PC-3 (cell line): Measurements from ENCODE around the gene DLL4. TPM values are rescaled to one million over a fixed set of nuclear protein-coding genes. Genes with fewer than 3 reads are reported as not detected.

ENCODE experiments used
- ATAC-seq: fragments of 200-7000 bp; cut with Tn5 transposase; 2 replicates; pipeline ENCODE4 v1.9.1; 2020; ENCODE audit warnings: mild to moderate bottlenecking, moderate library complexity
- BruUV-seq: library from RNA; stranded (reverse); fragments of 400-500 nt; replicated peaks from 2 replicates; lab custom pipeline; 2021; lab: Mats Ljungman, UMichigan
- CTCF ChIA-PET: fragments of 300-600 bp; sonication (Branson Sonifier 250); formaldehyde crosslinking; loops from one replicate; lab custom pipeline; 2022; ENCODE audit warnings: antibody characterized with exemption; lab: Charles Lee
- POLR2A ChIA-PET: fragments of 300-600 bp; sonication (Branson Sonifier 250); formaldehyde crosslinking; loops from one replicate; lab custom pipeline; 2022; ENCODE audit warnings: antibody characterized with exemption; ENCODE audit not compliant: unreplicated experiment; lab: Charles Lee
- DNase-seq: peaks from one replicate; pipeline ENCODE4 v3.0.0-alpha.2; 2015
- H2AFZ ChIP-seq: fragments of 300-600 bp; sonication (generic); 2 replicates; pipeline ENCODE4 v1.6.0; 2016; ENCODE audit warnings: antibody characterized with exemption, low read length
- H3F3A ChIP-seq: fragments of 300-600 bp; sonication (generic); one replicate; pipeline ENCODE4 v1.6.0; 2017; ENCODE audit warnings: antibody characterized with exemption, low read length, control low read depth, mild to moderate bottlenecking; ENCODE audit not compliant: unreplicated experiment
- H3K27ac ChIP-seq: fragments of 300-600 bp; sonication (generic); 2 replicates; pipeline ENCODE4 v1.5.1; 2016; ENCODE audit warnings: mild to moderate bottlenecking, low read length
- H3K27me3 ChIP-seq: fragments of 300-600 bp; sonication (generic); 2 replicates; pipeline ENCODE4 v1.6.1; 2016; ENCODE audit warnings: low read length, mixed read lengths
- H3K36me3 ChIP-seq: fragments of 300-600 bp; sonication (generic); 2 replicates; pipeline ENCODE4 v1.6.1; 2016; ENCODE audit warnings: low read depth, mixed run types, low read length, mixed read lengths
- H3K4me1 ChIP-seq: fragments of 300-600 bp; sonication (generic); 2 replicates; pipeline ENCODE4 v1.5.1; 2016; ENCODE audit warnings: low read length; ENCODE audit not compliant: insufficient read depth
- H3K4me2 ChIP-seq: fragments of 300-600 bp; sonication (generic); 2 replicates; pipeline ENCODE4 v1.6.0; 2016; ENCODE audit warnings: low read length
- H3K4me3 ChIP-seq: fragments of 300-600 bp; sonication (generic); 2 replicates; pipeline ENCODE4 v1.5.1; 2016; ENCODE audit warnings: mild to moderate bottlenecking, low read length, mixed read lengths
- H3K79me2 ChIP-seq: fragments of 300-600 bp; sonication (generic); 2 replicates; pipeline ENCODE4 v1.6.1; 2017; ENCODE audit warnings: low read length, mixed read lengths
- H3K9ac ChIP-seq: fragments of 300-600 bp; sonication (generic); 2 replicates; pipeline ENCODE4 v1.6.0; 2016; ENCODE audit warnings: mild to moderate bottlenecking, low read length
- H3K9me2 ChIP-seq: fragments of 300-600 bp; sonication (generic); replicated peaks from 2 replicates; pipeline ENCODE4 v1.6.1; 2016; ENCODE audit warnings: mixed run types, low read length, mixed read lengths
- H3K9me3 ChIP-seq: fragments of 300-600 bp; sonication (generic); 2 replicates; pipeline ENCODE4 v1.6.1; 2016; ENCODE audit warnings: low read length, mixed read lengths
- H4K20me1 ChIP-seq: fragments of 300-600 bp; sonication (generic); 2 replicates; pipeline ENCODE4 v1.6.1; 2016; ENCODE audit warnings: low read length, mixed read lengths
- EZH2 ChIP-seq: fragments of 300-600 bp; sonication (generic); IDR thresholded peaks from one replicate; pipeline ENCODE4 v1.6.1; 2017; ENCODE audit warnings: antibody characterized with exemption, mild to moderate bottlenecking, low read length; ENCODE audit not compliant: unreplicated experiment
- EZH2phosphoT487 ChIP-seq: fragments of 300-600 bp; sonication (generic); IDR thresholded peaks from 2 replicates; pipeline ENCODE4 v1.6.1; 2018; ENCODE audit warnings: mild to moderate bottlenecking, antibody characterized with exemption, low read length, borderline replicate concordance
- intact Hi-C: fragments of 100-400 bp; cut with micrococcal nuclease; formaldehyde crosslinking; loops from 2 replicates; pipeline ENCODE4 v1.9.0; 2023
- total RNA-seq: library from RNA; depleted of rRNA; stranded (reverse); fragments of >200 nt; gene quantifications from 2 replicates; pipeline ENCODE4 v1.2.3, GENCODE V29; 2014
- TF ChIP-seq, protein P1 (sequence below): fragments of 300-600 bp; sonication (generic); conservative IDR thresholded peaks from 2 replicates; pipeline ENCODE4 v1.5.1; 2017; ENCODE audit warnings: antibody characterized with exemption, low read depth, mild to moderate bottlenecking, low read length

Gene DLL4
- total RNA-seq, 1 experiment from 2014 or later: 2.2 TPM

DNA sequence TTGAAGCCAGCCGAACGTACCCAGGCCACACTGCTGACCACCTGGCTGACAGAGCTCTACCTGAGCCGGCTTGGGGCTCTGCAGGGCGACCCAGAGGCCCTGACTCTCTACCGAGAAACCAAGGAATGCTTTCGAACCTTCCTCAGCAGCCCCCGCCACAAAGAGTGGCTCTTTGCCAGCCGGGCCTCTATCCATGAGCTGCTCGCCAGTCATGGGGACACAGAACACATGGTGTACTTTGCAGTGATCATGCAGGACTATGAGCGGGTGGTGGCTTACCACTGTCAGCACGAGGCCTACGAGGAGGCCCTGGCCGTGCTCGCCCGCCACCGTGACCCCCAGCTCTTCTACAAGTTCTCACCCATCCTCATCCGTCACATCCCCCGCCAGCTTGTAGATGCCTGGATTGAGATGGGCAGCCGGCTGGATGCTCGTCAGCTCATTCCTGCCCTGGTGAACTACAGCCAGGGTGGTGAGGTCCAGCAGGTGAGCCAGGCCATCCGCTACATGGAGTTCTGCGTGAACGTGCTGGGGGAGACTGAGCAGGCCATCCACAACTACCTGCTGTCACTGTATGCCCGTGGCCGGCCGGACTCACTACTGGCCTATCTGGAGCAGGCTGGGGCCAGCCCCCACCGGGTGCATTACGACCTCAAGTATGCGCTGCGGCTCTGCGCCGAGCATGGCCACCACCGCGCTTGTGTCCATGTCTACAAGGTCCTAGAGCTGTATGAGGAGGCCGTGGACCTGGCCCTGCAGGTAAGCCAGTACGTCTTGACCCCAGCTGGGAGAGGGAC, 28.7 kb upstream of the DLL4 start:
- H3K4me3 ChIP-seq: no peak overlapping the region
- H4K20me1 ChIP-seq: peaks cover 7% of the 10 kb centered on the region; the same call in 1 of the 2 replicates
- no peak for ATAC-seq
- H2AFZ ChIP-seq: no peak overlapping the region
- no peaks in the 10 kb centered on the region for H3K9me3 ChIP-seq
- DNase-seq: no peak
- no peak overlapping the region for H3K27ac ChIP-seq
- H3K79me2 ChIP-seq: peaks cover 39% of the 10 kb centered on the region
- ChIA-PET POLR2A (interaction anchor here (0.6 kb wide), 1 partner anchor 179 kb away, joined by 11 read pairs; no protein-coding TSS in a partner anchor), CTCF (no interaction called here)
- no peaks in the 10 kb centered on the region for H3K9me2 ChIP-seq
- no peak overlapping the region for H3K4me2 ChIP-seq
- no TSS peak for BruUV-seq
- H3K4me1 ChIP-seq: peaks cover 16% of the 10 kb centered on the region
- no peak overlapping the region for H3K9ac ChIP-seq
- intact Hi-C loops: loop anchor here (10.0 kb wide), 1 partner anchor 214 kb away; the partner anchor contains the start of gene INO80
- H3K27me3 ChIP-seq: no peaks in the 10 kb centered on the region
- H3K36me3 ChIP-seq: peaks cover 37% of the 10 kb centered on the region; the same call in 1 of the 2 replicates
- TF ChIP-seq EZH2 (no peak), EZH2phosphoT487 (no peak)
- TF ChIP-seq, protein P1, sequence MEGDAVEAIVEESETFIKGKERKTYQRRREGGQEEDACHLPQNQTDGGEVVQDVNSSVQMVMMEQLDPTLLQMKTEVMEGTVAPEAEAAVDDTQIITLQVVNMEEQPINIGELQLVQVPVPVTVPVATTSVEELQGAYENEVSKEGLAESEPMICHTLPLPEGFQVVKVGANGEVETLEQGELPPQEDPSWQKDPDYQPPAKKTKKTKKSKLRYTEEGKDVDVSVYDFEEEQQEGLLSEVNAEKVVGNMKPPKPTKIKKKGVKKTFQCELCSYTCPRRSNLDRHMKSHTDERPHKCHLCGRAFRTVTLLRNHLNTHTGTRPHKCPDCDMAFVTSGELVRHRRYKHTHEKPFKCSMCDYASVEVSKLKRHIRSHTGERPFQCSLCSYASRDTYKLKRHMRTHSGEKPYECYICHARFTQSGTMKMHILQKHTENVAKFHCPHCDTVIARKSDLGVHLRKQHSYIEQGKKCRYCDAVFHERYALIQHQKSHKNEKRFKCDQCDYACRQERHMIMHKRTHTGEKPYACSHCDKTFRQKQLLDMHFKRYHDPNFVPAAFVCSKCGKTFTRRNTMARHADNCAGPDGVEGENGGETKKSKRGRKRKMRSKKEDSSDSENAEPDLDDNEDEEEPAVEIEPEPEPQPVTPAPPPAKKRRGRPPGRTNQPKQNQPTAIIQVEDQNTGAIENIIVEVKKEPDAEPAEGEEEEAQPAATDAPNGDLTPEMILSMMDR: no peak
- peaks cover 2% of the 10 kb centered on the region for H3F3A ChIP-seq

DNA sequence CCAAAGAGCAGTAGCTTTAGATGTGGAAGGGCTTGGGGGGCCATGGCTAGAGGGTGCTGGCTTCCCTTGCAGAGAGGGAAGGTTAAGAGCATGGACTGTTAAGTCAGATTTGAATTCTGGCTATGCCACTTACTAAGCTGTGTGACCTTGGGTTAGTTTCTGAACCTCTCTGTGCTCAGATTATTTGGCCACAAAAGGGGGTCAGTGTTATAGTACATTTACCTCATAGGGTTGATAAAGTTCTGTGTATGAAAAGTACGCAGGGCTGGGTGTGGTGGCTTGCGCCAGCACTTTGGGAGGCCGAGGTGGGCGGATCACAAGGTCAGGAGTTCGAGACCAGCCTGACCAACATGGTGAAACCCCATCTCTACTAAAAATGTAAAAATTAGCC, 28.1 kb upstream of the DLL4 start:
- BruUV-seq: no TSS peak
- Histone ChIP-seq H3K27me3 (no peaks in the 10 kb centered on the region), H3K9ac (no peak overlapping the region), H3K4me2 (no peak overlapping the region), H3F3A (peaks cover 6% of the 10 kb centered on the region), H3K27ac (no peak overlapping the region), H4K20me1 (peaks cover 7% of the 10 kb centered on the region; the same call in 1 of the 2 replicates), H3K4me3 (no peak overlapping the region), H3K36me3 (peaks cover 35% of the 10 kb centered on the region; the same call in 1 of the 2 replicates), H3K79me2 (peaks cover 33% of the 10 kb centered on the region), H3K9me3 (no peaks in the 10 kb centered on the region), H3K4me1 (peaks cover 14% of the 10 kb centered on the region), H2AFZ (no peak overlapping the region), H3K9me2 (no peaks in the 10 kb centered on the region)
- no peak for DNase-seq
- intact Hi-C loops: loop anchor here (10.0 kb wide), 1 partner anchor 214 kb away; the partner anchor contains the start of gene INO80
- ATAC-seq: no peak
- CTCF ChIA-PET: no interaction called here
- TF ChIP-seq EZH2phosphoT487 (no peak), EZH2 (no peak)
- TF ChIP-seq, protein P1: no peak
- POLR2A ChIA-PET: interaction anchor here (0.6 kb wide), 1 partner anchor 178 kb away, joined by 11 read pairs; no protein-coding TSS in a partner anchor
